ENCODE measurements around the gene NCAM1.

GRCh38 chr11:112966561-112966960, 5.3 kb downstream of the NCAM1 start:
- TF ChIP-seq CTCF (conservative IDR thresholded peaks at IDR 0.05; ENCODE audit: low read depth, low read length) (no peak), EZH2 (IDR thresholded peaks at IDR 0.05; ENCODE audit: borderline replicate concordance, low read depth, low read length, poor library complexity, severe bottlenecking) (no peak)
